HCT116 (cell line): ENCODE results near the gene CLIC3. TPM values are rescaled to one million over a fixed set of nuclear protein-coding genes. Genes with fewer than 3 reads are reported as not detected.

Experiments
- ATAC-seq: fragments of 200-7000 bp; cut with Tn5 transposase; 2 replicates; pipeline ENCODE4 v1.9.1; 2020; ENCODE audit warnings: mild to moderate bottlenecking, moderate library complexity
- BruUV-seq: library from RNA; stranded (reverse); fragments of 400-500 nt; replicated peaks from 2 replicates; lab custom pipeline; 2021; lab: Mats Ljungman, UMichigan
- CTCF ChIA-PET: fragments of 300-600 bp; sonication (Branson Sonifier 250); formaldehyde crosslinking; loops from one replicate; lab custom pipeline; 2021; ENCODE audit warnings: antibody characterized with exemption; lab: Charles Lee
- POLR2A ChIA-PET: fragments of 300-600, 350-600 bp; sonication (Branson Sonifier 250); formaldehyde crosslinking; loops from one replicate; lab custom pipeline; 2021; ENCODE audit warnings: antibody characterized with exemption; lab: Charles Lee
- RAD21 ChIA-PET, 2 experiments: fragments of 300-600 bp; sonication (Branson Sonifier 250); formaldehyde crosslinking; loops; one replicate each; lab custom pipeline; 2023; ENCODE audit warnings: low total read pairs in 2 of 2; ENCODE audit not compliant: uncharacterized antibody in 2 of 2, unreplicated experiment in 2 of 2, low non-redundant PET in 1 of 2; lab: Charles Lee
- DNase-seq: peaks from one replicate; pipeline ENCODE4 v3.0.0-alpha.2; 2010; ENCODE audit warnings: low read depth, low spot score
- H2AFZ ChIP-seq: fragments of 200-600 bp; shearing (Covaris generic), sonication (generic); 2 replicates; pipeline ENCODE4 v1.6.1; 2017; ENCODE audit warnings: low read depth, mixed run types, mixed read lengths, antibody characterized with exemption, low read length; ENCODE audit not compliant: poor library complexity, severe bottlenecking
- H3K27ac ChIP-seq: 2 replicates; pipeline ENCODE4 v1.5.1; 2012; ENCODE audit warnings: low read depth, low read length
- H3K27me3 ChIP-seq: fragments of 200-600 bp; sonication (generic); 2 replicates; pipeline ENCODE4 v1.6.1; 2016; ENCODE audit warnings: mixed run types, low read length, mixed read lengths; ENCODE audit not compliant: insufficient read depth
- H3K36me3 ChIP-seq, 2 experiments: fragments of 200-500 bp in 1 of 2; fragments of 200-600 bp in 1 of 2; sonication (Bioruptor generic) in 1 of 2; sonication (generic) in 1 of 2; 2 replicates each; pipeline versions ENCODE4 v1.5.1 to v1.6.1; 2014 to 2016; ENCODE audit warnings: low read length in 2 of 2, inconsistent platforms in 1 of 2, mixed read lengths in 1 of 2, mixed run types in 1 of 2; ENCODE audit not compliant: insufficient read depth in 2 of 2, control insufficient read depth in 1 of 2
- H3K4me1 ChIP-seq, 2 experiments: fragments of 200-600 bp in 1 of 2; sonication (generic) in 1 of 2; 2 replicates each; pipeline versions ENCODE4 v1.5.1 to v1.6.1; 2012 to 2017; ENCODE audit warnings: low read length in 2 of 2, inconsistent platforms in 1 of 2, mild to moderate bottlenecking in 1 of 2, mixed read lengths in 1 of 2, mixed run types in 1 of 2, moderate library complexity in 1 of 2; ENCODE audit not compliant: insufficient read depth in 2 of 2, control insufficient read depth in 1 of 2
- H3K4me2 ChIP-seq: fragments of 200-600 bp; sonication (generic); 2 replicates; pipeline ENCODE4 v1.6.1; 2017; ENCODE audit warnings: mixed run types, low read length, mixed read lengths
- H3K4me3 ChIP-seq, 2 experiments: fragments of 200-600 bp in 1 of 2; sonication (generic) in 1 of 2; replicated peaks in 1 of 2; 2 replicates each; pipeline ENCODE4 v1.5.1; 2011 to 2016; ENCODE audit warnings: low read length in 2 of 2, control low read depth in 1 of 2, low read depth in 1 of 2, mild to moderate bottlenecking in 1 of 2, mixed read lengths in 1 of 2, mixed run types in 1 of 2
- H3K79me2 ChIP-seq: fragments of 200-600 bp; sonication (generic); 2 replicates; pipeline ENCODE4 v1.6.1; 2017; ENCODE audit warnings: mild to moderate bottlenecking, mixed run types, low read length, moderate library complexity, mixed read lengths; ENCODE audit not compliant: insufficient read depth
- H3K9ac ChIP-seq: fragments of 200-600 bp; sonication (generic); 2 replicates; pipeline ENCODE4 v1.6.1; 2016; ENCODE audit warnings: low read length, mixed read lengths
- H3K9me2 ChIP-seq: fragments of 200-600 bp; sonication (generic), shearing (Covaris generic); 2 replicates; pipeline ENCODE4 v1.6.1; 2017; ENCODE audit warnings: mixed run types, mild to moderate bottlenecking, moderate library complexity; ENCODE audit not compliant: insufficient read depth
- H3K9me3 ChIP-seq, 2 experiments: fragments of 200-500 bp in 1 of 2; fragments of 200-600 bp in 1 of 2; sonication (Bioruptor generic) in 1 of 2; sonication (generic) in 1 of 2; 2 replicates each; pipeline ENCODE4 v1.6.1; 2014 to 2017; ENCODE audit warnings: low read length in 2 of 2, mixed read lengths in 2 of 2, inconsistent platforms in 1 of 2, low read depth in 1 of 2, mild to moderate bottlenecking in 1 of 2, mixed run types in 1 of 2, moderate library complexity in 1 of 2; ENCODE audit not compliant: control insufficient read depth in 1 of 2, insufficient read depth in 1 of 2
- H4K20me1 ChIP-seq: fragments of 200-600 bp; sonication (generic), shearing (Covaris generic); 2 replicates; pipeline ENCODE4 v1.6.1; 2017; ENCODE audit warnings: mixed run types, mild to moderate bottlenecking, moderate library complexity; ENCODE audit not compliant: insufficient read depth
- CBX3 ChIP-seq: IDR thresholded peaks from 2 replicates; pipeline ENCODE4 v1.6.1; 2012; ENCODE audit warnings: low read depth
- CEBPB ChIP-seq: IDR thresholded peaks from 2 replicates; pipeline ENCODE4 v1.6.1; 2012; ENCODE audit warnings: low read depth
- EGR1 ChIP-seq: IDR thresholded peaks from 2 replicates; pipeline ENCODE4 v1.6.1; 2012; ENCODE audit warnings: low read depth
- ELF1 ChIP-seq: IDR thresholded peaks from 2 replicates; pipeline ENCODE4 v1.6.1; 2012; ENCODE audit warnings: low read depth, borderline replicate concordance
- EZH2phosphoT487 ChIP-seq: fragments of 200-600 bp; IDR thresholded peaks from 2 replicates; pipeline ENCODE4 v1.6.1; 2018; ENCODE audit warnings: antibody characterized with exemption, borderline replicate concordance
- FOSL1 ChIP-seq: IDR thresholded peaks from 2 replicates; pipeline ENCODE4 v1.6.1; 2012; ENCODE audit warnings: low read depth
- JUND ChIP-seq: IDR thresholded peaks from 2 replicates; pipeline ENCODE4 v1.6.1; 2012
- POLR2A ChIP-seq: IDR thresholded peaks from 2 replicates; pipeline ENCODE4 v1.7.0; 2011; ENCODE audit warnings: borderline replicate concordance; ENCODE audit not compliant: insufficient read depth, insufficient read length; ENCODE audit errors: extremely low read depth
- POLR2AphosphoS5 ChIP-seq: IDR thresholded peaks from 2 replicates; pipeline ENCODE4 v1.6.1; 2011; ENCODE audit warnings: mild to moderate bottlenecking, low read depth, low read length, moderate library complexity
- RAD21 ChIP-seq: IDR thresholded peaks from 2 replicates; pipeline ENCODE4 v1.6.1; 2012; ENCODE audit warnings: low read depth, mild to moderate bottlenecking
- SIN3A ChIP-seq: IDR thresholded peaks from 2 replicates; pipeline ENCODE4 v1.6.1; 2012; ENCODE audit warnings: low read depth
- TCF7L2 ChIP-seq: IDR thresholded peaks from 2 replicates; pipeline ENCODE4 v1.7.0; 2011; ENCODE audit warnings: borderline replicate concordance, inconsistent platforms; ENCODE audit not compliant: insufficient read depth, insufficient read length; ENCODE audit errors: extremely low read depth
- YY1 ChIP-seq: IDR thresholded peaks from 2 replicates; pipeline ENCODE4 v1.6.1; 2011; ENCODE audit warnings: low read length, low read depth, moderate library complexity, mild to moderate bottlenecking; ENCODE audit not compliant: insufficient replicate concordance; ENCODE audit errors: extremely low read depth
- ZFX ChIP-seq: fragments of 450-650 bp; IDR thresholded peaks from 2 replicates; pipeline ENCODE4 v1.6.1; 2017
- ZNF274 ChIP-seq: fragments of 200-500 bp; sonication (Bioruptor generic); IDR thresholded peaks from 2 replicates; pipeline ENCODE4 v1.6.1; 2014; ENCODE audit warnings: mild to moderate bottlenecking, low read depth, low read length, inconsistent platforms
- intact Hi-C: fragments of 100-400 bp; cut with micrococcal nuclease; formaldehyde crosslinking; loops from 2 replicates; pipeline ENCODE4 v1.10.0; 2022
- total RNA-seq: library from RNA; stranded (reverse); gene quantifications from one replicate; pipeline ENCODE4 v1.2.1, GENCODE V29; 2021; ENCODE audit not compliant: unreplicated experiment
- TF ChIP-seq, protein P1 (sequence below): IDR thresholded peaks from 2 replicates; pipeline ENCODE4 v1.6.1; 2012
- TF ChIP-seq, protein P2 (sequence below): IDR thresholded peaks from 2 replicates; pipeline ENCODE4 v1.6.1; 2012; ENCODE audit warnings: low read depth
- TF ChIP-seq, protein P3 (sequence below): IDR thresholded peaks from 2 replicates; pipeline ENCODE4 v1.6.1; 2011; ENCODE audit warnings: mild to moderate bottlenecking, low read length, moderate library complexity; ENCODE audit not compliant: insufficient replicate concordance; ENCODE audit errors: extremely low read depth
- TF ChIP-seq, protein P4 (sequence below): IDR thresholded peaks from 2 replicates; pipeline ENCODE4 v1.6.1; 2012

The CLIC3 gene
- total RNA-seq, 1 experiment from 2014 or later: 8.4 TPM

DNA sequence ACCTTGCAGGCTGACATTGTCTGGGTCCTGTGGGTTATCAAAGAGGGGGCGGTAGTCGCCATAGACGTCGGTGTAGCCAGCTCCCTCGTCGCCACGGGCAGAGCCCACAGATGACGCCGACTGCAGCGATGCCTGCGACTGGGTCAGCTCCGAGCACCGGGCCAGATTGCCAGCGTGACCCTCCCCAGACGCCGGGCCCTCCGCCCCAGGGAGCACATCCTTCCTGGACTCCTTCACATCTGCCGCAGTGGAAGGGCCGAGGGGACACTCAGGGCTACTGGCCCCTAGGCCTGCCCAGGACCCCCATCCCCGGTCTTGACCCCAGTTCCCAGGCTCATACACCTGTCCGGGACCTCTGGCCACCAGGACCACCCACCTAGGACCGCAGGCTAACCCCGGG lies 17.8 kb upstream of the CLIC3 start:
- Histone ChIP-seq H3K79me2 (no peaks in the 10 kb centered on the region), H3K9me2 (no peaks in the 10 kb centered on the region), H3K27ac (no peak overlapping the region), H2AFZ (no peak overlapping the region)
- no TSS peak for BruUV-seq
- no peak for DNase-seq
- ATAC-seq: no peak
- TF ChIP-seq ZNF274 (no peak), CBX3 (no peak), TCF7L2 (no peak), ZFX (no peak), EGR1 (no peak), YY1 (no peak), POLR2AphosphoS5 (no peak), RAD21 (no peak), POLR2A (no peak), JUND (no peak), EZH2phosphoT487 (no peak), SIN3A (no peak), ELF1 (no peak), FOSL1 (no peak), CEBPB (no peak)
- TF ChIP-seq, protein P1, sequence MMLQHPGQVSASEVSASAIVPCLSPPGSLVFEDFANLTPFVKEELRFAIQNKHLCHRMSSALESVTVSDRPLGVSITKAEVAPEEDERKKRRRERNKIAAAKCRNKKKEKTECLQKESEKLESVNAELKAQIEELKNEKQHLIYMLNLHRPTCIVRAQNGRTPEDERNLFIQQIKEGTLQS: no peak
- TF ChIP-seq, protein P2, sequence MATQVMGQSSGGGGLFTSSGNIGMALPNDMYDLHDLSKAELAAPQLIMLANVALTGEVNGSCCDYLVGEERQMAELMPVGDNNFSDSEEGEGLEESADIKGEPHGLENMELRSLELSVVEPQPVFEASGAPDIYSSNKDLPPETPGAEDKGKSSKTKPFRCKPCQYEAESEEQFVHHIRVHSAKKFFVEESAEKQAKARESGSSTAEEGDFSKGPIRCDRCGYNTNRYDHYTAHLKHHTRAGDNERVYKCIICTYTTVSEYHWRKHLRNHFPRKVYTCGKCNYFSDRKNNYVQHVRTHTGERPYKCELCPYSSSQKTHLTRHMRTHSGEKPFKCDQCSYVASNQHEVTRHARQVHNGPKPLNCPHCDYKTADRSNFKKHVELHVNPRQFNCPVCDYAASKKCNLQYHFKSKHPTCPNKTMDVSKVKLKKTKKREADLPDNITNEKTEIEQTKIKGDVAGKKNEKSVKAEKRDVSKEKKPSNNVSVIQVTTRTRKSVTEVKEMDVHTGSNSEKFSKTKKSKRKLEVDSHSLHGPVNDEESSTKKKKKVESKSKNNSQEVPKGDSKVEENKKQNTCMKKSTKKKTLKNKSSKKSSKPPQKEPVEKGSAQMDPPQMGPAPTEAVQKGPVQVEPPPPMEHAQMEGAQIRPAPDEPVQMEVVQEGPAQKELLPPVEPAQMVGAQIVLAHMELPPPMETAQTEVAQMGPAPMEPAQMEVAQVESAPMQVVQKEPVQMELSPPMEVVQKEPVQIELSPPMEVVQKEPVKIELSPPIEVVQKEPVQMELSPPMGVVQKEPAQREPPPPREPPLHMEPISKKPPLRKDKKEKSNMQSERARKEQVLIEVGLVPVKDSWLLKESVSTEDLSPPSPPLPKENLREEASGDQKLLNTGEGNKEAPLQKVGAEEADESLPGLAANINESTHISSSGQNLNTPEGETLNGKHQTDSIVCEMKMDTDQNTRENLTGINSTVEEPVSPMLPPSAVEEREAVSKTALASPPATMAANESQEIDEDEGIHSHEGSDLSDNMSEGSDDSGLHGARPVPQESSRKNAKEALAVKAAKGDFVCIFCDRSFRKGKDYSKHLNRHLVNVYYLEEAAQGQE: no peak
- TF ChIP-seq, protein P3, sequence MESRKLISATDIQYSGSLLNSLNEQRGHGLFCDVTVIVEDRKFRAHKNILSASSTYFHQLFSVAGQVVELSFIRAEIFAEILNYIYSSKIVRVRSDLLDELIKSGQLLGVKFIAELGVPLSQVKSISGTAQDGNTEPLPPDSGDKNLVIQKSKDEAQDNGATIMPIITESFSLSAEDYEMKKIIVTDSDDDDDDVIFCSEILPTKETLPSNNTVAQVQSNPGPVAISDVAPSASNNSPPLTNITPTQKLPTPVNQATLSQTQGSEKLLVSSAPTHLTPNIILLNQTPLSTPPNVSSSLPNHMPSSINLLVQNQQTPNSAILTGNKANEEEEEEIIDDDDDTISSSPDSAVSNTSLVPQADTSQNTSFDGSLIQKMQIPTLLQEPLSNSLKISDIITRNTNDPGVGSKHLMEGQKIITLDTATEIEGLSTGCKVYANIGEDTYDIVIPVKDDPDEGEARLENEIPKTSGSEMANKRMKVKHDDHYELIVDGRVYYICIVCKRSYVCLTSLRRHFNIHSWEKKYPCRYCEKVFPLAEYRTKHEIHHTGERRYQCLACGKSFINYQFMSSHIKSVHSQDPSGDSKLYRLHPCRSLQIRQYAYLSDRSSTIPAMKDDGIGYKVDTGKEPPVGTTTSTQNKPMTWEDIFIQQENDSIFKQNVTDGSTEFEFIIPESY: no peak
- TF ChIP-seq, protein P4, sequence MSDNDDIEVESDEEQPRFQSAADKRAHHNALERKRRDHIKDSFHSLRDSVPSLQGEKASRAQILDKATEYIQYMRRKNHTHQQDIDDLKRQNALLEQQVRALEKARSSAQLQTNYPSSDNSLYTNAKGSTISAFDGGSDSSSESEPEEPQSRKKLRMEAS: no peak
- TF ChIP-seq, all 23 proteins: peak for 0
- ChIA-PET RAD21 (no interaction called here), CTCF (no interaction called here), POLR2A (no interaction called here)
- Histone ChIP-seq H3K9me3 (no peaks in the 10 kb centered on the region), H3K4me3 (no peak overlapping the region), H3K4me2 (no peak overlapping the region), H3K9ac (no peak overlapping the region), H4K20me1 (no peaks in the 10 kb centered on the region), H3K4me1 (no peaks in the 10 kb centered on the region), H3K27me3 (no peaks in the 10 kb centered on the region), H3K36me3 (peaks cover 19 to 34% of the 10 kb centered on the region in 2 experiments; a peak in 3 of 4 replicates)
- intact Hi-C loops: no loop called here
